H9 (cell line): ENCODE results near the gene GNAI2. TPM values are rescaled to one million over a fixed set of nuclear protein-coding genes. Genes with fewer than 3 reads are reported as not detected.

ENCODE experiments used
- DNase-seq: peaks from one replicate; pipeline ENCODE4 v3.0.0-alpha.2; 2017
- H2AFZ ChIP-seq: one replicate; pipeline ENCODE4 v1.6.1; 2013; ENCODE audit warnings: mild to moderate bottlenecking, low read length, control low read depth, moderate library complexity
- H2AK5ac ChIP-seq: 2 replicates; pipeline ENCODE4 v1.6.1; 2013; ENCODE audit warnings: low read length, control low read depth, mixed read lengths; ENCODE audit not compliant: insufficient read length
- H2BK120ac ChIP-seq: one replicate; pipeline ENCODE4 v1.6.1; 2013; ENCODE audit warnings: low read depth, mild to moderate bottlenecking, low read length, control low read depth, inconsistent platforms; ENCODE audit not compliant: poor library complexity, severe bottlenecking
- H2BK12ac ChIP-seq: 2 replicates; pipeline ENCODE4 v1.6.1; 2013; ENCODE audit warnings: low read length, control low read depth, mixed read lengths, low read depth; ENCODE audit not compliant: insufficient read length
- H2BK15ac ChIP-seq: 2 replicates; pipeline ENCODE4 v1.6.1; 2013; ENCODE audit warnings: low read depth, low read length, control low read depth
- H2BK20ac ChIP-seq: one replicate; pipeline ENCODE4 v1.6.1; 2013; ENCODE audit warnings: low read depth, mild to moderate bottlenecking, low read length, control low read depth, inconsistent platforms; ENCODE audit not compliant: poor library complexity, severe bottlenecking
- H2BK5ac ChIP-seq: 2 replicates; pipeline ENCODE4 v1.6.1; 2013; ENCODE audit warnings: low read length, control low read depth, mixed read lengths; ENCODE audit not compliant: insufficient read length
- H3K14ac ChIP-seq: 2 replicates; pipeline ENCODE4 v1.6.1; 2013; ENCODE audit warnings: low read length, control low read depth; ENCODE audit not compliant: insufficient read depth
- H3K18ac ChIP-seq: 2 replicates; pipeline ENCODE4 v1.6.1; 2013; ENCODE audit warnings: low read depth, mild to moderate bottlenecking, mixed read lengths, low read length, control low read depth; ENCODE audit not compliant: insufficient read length
- H3K23ac ChIP-seq: 2 replicates; pipeline ENCODE4 v1.6.1; 2013; ENCODE audit warnings: low read length, control low read depth, mixed read lengths, low read depth; ENCODE audit not compliant: insufficient read length
- H3K23me2 ChIP-seq: 2 replicates; pipeline ENCODE4 v1.6.1; 2013; ENCODE audit warnings: low read depth, mild to moderate bottlenecking, mixed read lengths, low read length, control low read depth; ENCODE audit not compliant: insufficient read length, poor library complexity, severe bottlenecking
- H3K27ac ChIP-seq: 2 replicates; pipeline ENCODE4 v1.5.1; 2013; ENCODE audit warnings: low read length, control low read depth, mixed read lengths, low read depth; ENCODE audit not compliant: insufficient read length
- H3K27me3 ChIP-seq: 2 replicates; pipeline ENCODE4 v1.6.1; 2013; ENCODE audit warnings: low read length, control low read depth, inconsistent platforms; ENCODE audit not compliant: insufficient read depth
- H3K4ac ChIP-seq: 2 replicates; pipeline ENCODE4 v1.6.1; 2013; ENCODE audit warnings: low read depth, mild to moderate bottlenecking, control low read depth, inconsistent platforms, low read length, moderate library complexity
- H3K4me1 ChIP-seq: 2 replicates; pipeline ENCODE4 v1.6.1; 2013; ENCODE audit warnings: low read length, control low read depth, inconsistent platforms; ENCODE audit not compliant: insufficient read depth
- H3K4me2 ChIP-seq: 2 replicates; pipeline ENCODE4 v1.6.1; 2013; ENCODE audit warnings: low read length, control low read depth, mixed read lengths; ENCODE audit not compliant: insufficient read length, insufficient read depth
- H3K56ac ChIP-seq: 2 replicates; pipeline ENCODE4 v1.6.1; 2013; ENCODE audit warnings: low read depth, mild to moderate bottlenecking, mixed read lengths, low read length, control low read depth; ENCODE audit not compliant: insufficient read length
- H3K79me1 ChIP-seq: 2 replicates; pipeline ENCODE4 v1.6.1; 2013; ENCODE audit warnings: low read depth, mild to moderate bottlenecking, moderate library complexity, low read length, control low read depth, inconsistent platforms; ENCODE audit not compliant: insufficient read depth, poor library complexity, severe bottlenecking
- H3K79me2 ChIP-seq: 2 replicates; pipeline ENCODE4 v1.6.1; 2013; ENCODE audit warnings: low read length, control low read depth, inconsistent platforms; ENCODE audit not compliant: insufficient read depth
- H3K9ac ChIP-seq: 2 replicates; pipeline ENCODE4 v1.6.1; 2013; ENCODE audit warnings: low read length, control low read depth, mixed read lengths; ENCODE audit not compliant: insufficient read length; ENCODE audit errors: extremely low read depth
- H3K9me3 ChIP-seq: one replicate; pipeline ENCODE4 v1.6.1; 2013; ENCODE audit warnings: low read depth, low read length, inconsistent platforms; ENCODE audit not compliant: control insufficient read depth
- H3T11ph ChIP-seq: one replicate; pipeline ENCODE4 v1.6.1; 2013; ENCODE audit warnings: mild to moderate bottlenecking, low read length, control low read depth, inconsistent platforms
- H4K20me1 ChIP-seq: one replicate; pipeline ENCODE4 v1.6.1; 2013; ENCODE audit not compliant: control insufficient read depth, insufficient read length, insufficient read depth
- H4K5ac ChIP-seq: 2 replicates; pipeline ENCODE4 v1.6.1; 2013; ENCODE audit warnings: low read depth, mild to moderate bottlenecking, mixed read lengths, low read length, control low read depth; ENCODE audit not compliant: insufficient read length
- H4K8ac ChIP-seq: replicated peaks from 2 replicates; pipeline ENCODE4 v1.6.1; 2013; ENCODE audit warnings: low read length, control low read depth, mixed read lengths, low read depth; ENCODE audit not compliant: insufficient read length
- H4K91ac ChIP-seq: 2 replicates; pipeline ENCODE4 v1.6.1; 2013; ENCODE audit warnings: low read depth, mild to moderate bottlenecking, moderate library complexity, mixed read lengths, low read length, control low read depth; ENCODE audit not compliant: insufficient read length
- H3K27ac Mint-ChIP-seq, 3 experiments: 2 replicates in 2 of 3; 3 replicates in 1 of 3; pipeline ENCODE4 v1.8.0; 2020 to 2021; ENCODE audit warnings: mixed read lengths in 3 of 3, mild to moderate bottlenecking in 1 of 3, moderate library complexity in 1 of 3
- H3K27me3 Mint-ChIP-seq: 2 replicates; pipeline ENCODE4 v1.8.0; 2021; ENCODE audit warnings: low read depth, mild to moderate bottlenecking, moderate library complexity, mixed read lengths
- H3K36me3 Mint-ChIP-seq, 3 experiments: 2 replicates in 2 of 3; 3 replicates in 1 of 3; pipeline ENCODE4 v1.8.0; 2020 to 2021; ENCODE audit warnings: low read depth in 3 of 3, mixed read lengths in 3 of 3; ENCODE audit not compliant: insufficient read depth in 1 of 3
- H3K4me1 Mint-ChIP-seq, 2 experiments: 2 replicates each; pipeline ENCODE4 v1.8.0; 2020; ENCODE audit warnings: mixed read lengths in 2 of 2
- H3K4me3 Mint-ChIP-seq, 2 experiments: 2 replicates in 1 of 2; 3 replicates in 1 of 2; pipeline ENCODE4 v1.8.0; 2020 to 2021; ENCODE audit warnings: mild to moderate bottlenecking in 2 of 2, mixed read lengths in 2 of 2, moderate library complexity in 1 of 2
- H3K9me3 Mint-ChIP-seq, 2 experiments: 2 replicates in 1 of 2; 3 replicates in 1 of 2; pipeline ENCODE4 v1.8.0; 2020; ENCODE audit warnings: mild to moderate bottlenecking in 2 of 2, mixed read lengths in 2 of 2, moderate library complexity in 1 of 2
- WGBS: extraction: QIAGEN DNeasy Blood & Tissue Kit; methylation state at CpG from one replicate; pipeline ENCODE4 v1.1.7; 2013; ENCODE audit warnings: missing lambda C conversion rate, low lambda C conversion rate, mixed read lengths; ENCODE audit not compliant: insufficient read length; ENCODE audit errors: extremely low coverage; 5-methylcytosine and 5-hydroxymethylcytosine counted together
- total RNA-seq: library from RNA; stranded (reverse); gene quantifications from 2 replicates; pipeline ENCODE4 v1.2.1, GENCODE V29; 2021
- TF ChIP-seq, protein P1 (sequence below): fragments of 200-600 bp; sonication (generic); conservative IDR thresholded peaks from 3 replicates; pipeline ENCODE4 v1.8.0; 2021; ENCODE audit warnings: antibody characterized with exemption, mild to moderate bottlenecking

Gene GNAI2
- total RNA-seq, 1 experiment from 2014 or later: 218 TPM

DNA sequence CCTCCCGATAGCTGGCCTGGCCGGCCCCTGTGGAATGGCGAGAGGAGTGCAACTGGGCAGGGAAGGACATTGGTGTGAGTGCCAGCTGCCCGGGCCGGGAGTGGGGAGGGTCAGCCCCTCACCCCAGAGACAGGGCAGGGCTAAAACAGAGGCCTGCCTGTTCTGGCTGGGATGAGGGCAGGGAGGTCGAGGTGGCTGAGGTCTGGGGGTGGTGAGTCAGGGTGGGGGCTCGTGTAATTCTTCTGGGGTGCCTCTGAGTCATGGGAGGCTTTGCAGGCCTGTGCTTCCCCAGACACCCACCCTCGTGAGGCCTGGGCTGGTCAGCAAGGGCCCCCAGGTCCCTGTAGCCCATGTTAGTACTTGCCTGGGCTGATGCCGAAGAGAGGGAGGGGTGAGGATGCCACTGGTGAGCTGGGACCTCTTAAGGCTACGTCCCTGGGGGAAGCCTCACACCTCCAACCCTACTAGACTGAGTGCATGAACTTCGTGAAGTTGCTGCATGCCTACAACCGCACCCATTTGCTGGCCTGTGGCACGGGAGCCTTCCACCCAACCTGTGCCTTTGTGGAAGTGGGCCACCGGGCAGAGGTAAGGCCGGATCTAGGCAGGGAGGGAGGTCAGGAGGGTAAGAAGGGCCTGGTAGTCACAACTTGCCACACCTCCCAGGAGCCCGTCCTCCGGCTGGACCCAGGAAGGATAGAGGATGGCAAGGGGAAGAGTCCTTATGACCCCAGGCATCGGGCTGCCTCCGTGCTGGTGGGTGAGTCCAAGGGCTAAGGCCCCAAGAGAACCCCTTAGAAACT lies 34.6 kb downstream of the GNAI2 start:
- Mint-ChIP-seq H3K4me3 (no peak overlapping the region), H3K27me3 (peaks cover 32% of the 10 kb centered on the region), H3K4me1 (peaks cover 48 to 65% of the 10 kb centered on the region in 2 experiments), H3K9me3 (no peaks in the 10 kb centered on the region; a peak in 1 of 5 replicates), H3K27ac (no peak overlapping the region), H3K36me3 (no peaks in the 10 kb centered on the region; a peak in 1 of 7 replicates)
- TF ChIP-seq, protein P1, sequence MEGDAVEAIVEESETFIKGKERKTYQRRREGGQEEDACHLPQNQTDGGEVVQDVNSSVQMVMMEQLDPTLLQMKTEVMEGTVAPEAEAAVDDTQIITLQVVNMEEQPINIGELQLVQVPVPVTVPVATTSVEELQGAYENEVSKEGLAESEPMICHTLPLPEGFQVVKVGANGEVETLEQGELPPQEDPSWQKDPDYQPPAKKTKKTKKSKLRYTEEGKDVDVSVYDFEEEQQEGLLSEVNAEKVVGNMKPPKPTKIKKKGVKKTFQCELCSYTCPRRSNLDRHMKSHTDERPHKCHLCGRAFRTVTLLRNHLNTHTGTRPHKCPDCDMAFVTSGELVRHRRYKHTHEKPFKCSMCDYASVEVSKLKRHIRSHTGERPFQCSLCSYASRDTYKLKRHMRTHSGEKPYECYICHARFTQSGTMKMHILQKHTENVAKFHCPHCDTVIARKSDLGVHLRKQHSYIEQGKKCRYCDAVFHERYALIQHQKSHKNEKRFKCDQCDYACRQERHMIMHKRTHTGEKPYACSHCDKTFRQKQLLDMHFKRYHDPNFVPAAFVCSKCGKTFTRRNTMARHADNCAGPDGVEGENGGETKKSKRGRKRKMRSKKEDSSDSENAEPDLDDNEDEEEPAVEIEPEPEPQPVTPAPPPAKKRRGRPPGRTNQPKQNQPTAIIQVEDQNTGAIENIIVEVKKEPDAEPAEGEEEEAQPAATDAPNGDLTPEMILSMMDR: no peak
- Histone ChIP-seq H3K9ac (no peak overlapping the region), H2AFZ (no peak overlapping the region), H4K5ac (no peak overlapping the region), H3K27ac (no peak overlapping the region), H3K56ac (no peak overlapping the region), H3K27me3 (peaks cover 16% of the 10 kb centered on the region; the same call in 1 of the 2 replicates), H3K79me1 (no peaks in the 10 kb centered on the region), H3K9me3 (no peaks in the 10 kb centered on the region), H3K18ac (no peak overlapping the region), H2AK5ac (no peak overlapping the region), H2BK120ac (no peak overlapping the region), H3K4ac (no peak overlapping the region), H4K91ac (no peak overlapping the region), H4K20me1 (no peaks in the 10 kb centered on the region), H3K4me1 (peaks cover 2% of the 10 kb centered on the region; the same call in 1 of the 2 replicates), H2BK20ac (no peak overlapping the region), H2BK5ac (no peak overlapping the region), H3T11ph (no peak overlapping the region), H3K79me2 (no peaks in the 10 kb centered on the region), H3K23me2 (peaks cover 10% of the 10 kb centered on the region), H3K14ac (no peak overlapping the region), H3K4me2 (no peak overlapping the region), H3K23ac (no peak overlapping the region), H2BK12ac (no peak overlapping the region), H2BK15ac (no peak overlapping the region), H4K8ac (no peak overlapping the region)
- no peak for DNase-seq
- WGBS: no CpG with 5 or more reads among the region's 19 CpGs
